Measurements from ENCODE around the gene RILPL2. TPM values are rescaled to one million over a fixed set of nuclear protein-coding genes. Genes with fewer than 3 reads are reported as not detected.

RILPL2 gene
- total and polyA plus RNA-seq, 9 of the 15 experiments (the other 6 are each of a cell fraction or from before 2014, with no cell fraction given), result 0.61 to 5.8 (median 4.3) TPM

GRCh38 chr12:123384318-123384993 lies 52.0 kb downstream of the RILPL2 start (continued):
- TF ChIP-seq RBBP5 (IDR thresholded peaks at IDR 0.05; ENCODE audit: borderline replicate concordance, insufficient read depth, low read length, poor library complexity, severe bottlenecking) (peak; percentile 22), RBM22 (IDR thresholded peaks at IDR 0.05; ENCODE audit: low read depth, low read length, poor library complexity, severe bottlenecking) (peak; percentile 85), LCOR (CRISPR knock-in tag; IDR thresholded peaks at IDR 0.05) (peak; percentile 37), ZC3H4 (CRISPR knock-in tag; IDR thresholded peaks at IDR 0.05; ENCODE audit: borderline replicate concordance) (peak; percentile 43; the same call in 1 of the 2 replicates), NR1H2 (CRISPR knock-in tag; IDR thresholded peaks at IDR 0.05) (peak; percentile 83; the same call in 1 of the 2 replicates), ZBTB2 (IDR thresholded peaks at IDR 0.05) (0 out of 2 replicates have a peak, but pooled peaks have one; percentile 17), NR2C2 (CRISPR knock-in tag; IDR thresholded peaks at IDR 0.05) (peak; percentile 43; the same call in 1 of the 2 replicates), NR2C2 (tag; IDR thresholded peaks at IDR 0.05) (no peak), CREM (IDR thresholded peaks at IDR 0.05; ENCODE audit: low read depth) (0 out of 2 replicates have a peak, but pooled peaks have one; percentile 17), SRSF1 (IDR thresholded peaks at IDR 0.05; ENCODE audit: low read depth, low read length) (no peak), ZNF740 (CRISPR knock-in tag; IDR thresholded peaks at IDR 0.05) (peak; percentile 33; the same call in 1 of the 2 replicates), ZNF740 (tag; IDR thresholded peaks at IDR 0.05) (no peak; a peak in 1 of 4 replicates), SIN3A (IDR thresholded peaks at IDR 0.05; ENCODE audit: borderline replicate concordance in 2 of 2, control insufficient read depth in 1 of 2, low read depth in 2 of 2, low read length in 2 of 2) (peak; percentile 12 to 31; a peak in 1 of 4 replicates), ETV6 (IDR thresholded peaks at IDR 0.05; ENCODE audit: borderline replicate concordance in 1 of 2, low read depth in 2 of 2, low read length in 1 of 2) (no peak), ETV6 (CRISPR knock-in tag; IDR thresholded peaks at IDR 0.05; ENCODE audit: borderline replicate concordance) (0 out of 2 replicates have a peak, but pooled peaks have one; percentile 37), CXXC5 (CRISPR knock-in tag; IDR thresholded peaks at IDR 0.05) (0 out of 2 replicates have a peak, but pooled peaks have one; percentile 16), HDAC1 (IDR thresholded peaks at IDR 0.05) (no peak), AFF4 (CRISPR knock-in tag; IDR thresholded peaks at IDR 0.05) (peak; percentile 94; the same call in 1 of the 2 replicates), POLR2A (conservative IDR thresholded peaks at IDR 0.05) (peak; percentile 24; the same call in 1 of the 2 replicates), KAT7 (CRISPR knock-in tag; IDR thresholded peaks at IDR 0.05; ENCODE audit: borderline replicate concordance) (peak; percentile 94; the same call in 1 of the 2 replicates), MAX (CRISPR knock-in tag; IDR thresholded peaks at IDR 0.05) (peak; percentile 11; the same call in 1 of the 2 replicates)

All from K562 (cell line).